ENCODE measurements around the gene YPEL2. TPM values are rescaled to one million over a fixed set of nuclear protein-coding genes. Genes with fewer than 3 reads are reported as not detected.

Gene YPEL2
- total RNA-seq, 1 experiment from 2014 or later = 2.2 TPM

GRCh38 chr17:59383893-59384292, 52.4 kb downstream of the YPEL2 start (continued):
- TF ChIP-seq E2F5 (CRISPR knock-in tag; IDR thresholded peaks at IDR 0.05) (no peak), ZNF512 (CRISPR knock-in tag; IDR thresholded peaks at IDR 0.05; ENCODE audit: borderline replicate concordance) (no peak), PRRX2 (CRISPR knock-in tag; IDR thresholded peaks at IDR 0.05) (no peak), CREM (CRISPR knock-in tag; IDR thresholded peaks at IDR 0.05) (no peak), ETV6 (CRISPR knock-in tag; IDR thresholded peaks at IDR 0.05) (no peak), TEAD4 (CRISPR knock-in tag; IDR thresholded peaks at IDR 0.05) (no peak), AR (CRISPR knock-in tag; IDR thresholded peaks at IDR 0.05) (no peak), PRDM15 (CRISPR knock-in tag; IDR thresholded peaks at IDR 0.05) (no peak)

GRCh38 chr17:59387351-59388068, 56.1 kb downstream of the YPEL2 start:
- 0 out of 2 replicates have a peak, but pooled peaks cover 3% of the 10 kb centered on the region for H3K36me3 Mint-ChIP-seq
- H3K27ac Mint-ChIP-seq = peak overlapping the region; percentile 73
- ChIA-PET CTCF (interaction anchor here (0.8 to 1.1 kb wide), 2 partner anchors 58 to 78 kb away, joined by 4 read pairs; no protein-coding TSS in a partner anchor), POLR2A (interaction anchor here (0.5 to 0.7 kb wide), 2 partner anchors 25 to 167 kb away, joined by 3 to 4 read pairs; no protein-coding TSS in a partner anchor)
- no peaks in the 10 kb centered on the region for H3K27me3 Mint-ChIP-seq (ENCODE audit: low read depth)
- peaks cover 14% of the 10 kb centered on the region for H3K4me1 Mint-ChIP-seq
- ATAC-seq (no peak), DNase-seq (ENCODE audit: low spot score) (no peak)
- no peaks in the 10 kb centered on the region for H3K9me3 Mint-ChIP-seq
- H3K4me3 Mint-ChIP-seq = no peak overlapping the region
- TF ChIP-seq EMX1 (CRISPR knock-in tag; IDR thresholded peaks at IDR 0.05) = no peak
- TF ChIP-seq CREM (CRISPR knock-in tag; IDR thresholded peaks at IDR 0.05) = no peak
- no peak for TF ChIP-seq ZNF138 (CRISPR knock-in tag; conservative IDR thresholded peaks at IDR 0.05)
- 0 out of 2 replicates have a peak, but pooled peaks have one; percentile 21 for TF ChIP-seq AR (CRISPR knock-in tag; IDR thresholded peaks at IDR 0.05)
- TF ChIP-seq MLX (CRISPR knock-in tag; IDR thresholded peaks at IDR 0.05) = no peak

Data from WTC11 (cell line).